Calu3 (cell line): Measurements from ENCODE around the gene TTPAL. TPM values are rescaled to one million over a fixed set of nuclear protein-coding genes. Genes with fewer than 3 reads are reported as not detected.

Source experiments
- BruUV-seq: library from RNA; stranded (reverse); fragments of 400-500 nt; replicated peaks from 2 replicates; lab custom pipeline; 2021; lab: Mats Ljungman, UMichigan
- CTCF ChIA-PET: fragments of 300-600 bp; sonication (Branson Sonifier 250); formaldehyde crosslinking; loops from one replicate; lab custom pipeline; 2022; ENCODE audit warnings: antibody characterized with exemption; lab: Charles Lee
- DNase-seq: peaks from one replicate; pipeline ENCODE4 v3.0.0; 2022
- H3K27ac Mint-ChIP-seq: one replicate; pipeline ENCODE4 v1.8.0; 2022; ENCODE audit warnings: mixed read lengths; ENCODE audit not compliant: unreplicated experiment
- H3K27me3 Mint-ChIP-seq: one replicate; pipeline ENCODE4 v1.8.0; 2022; ENCODE audit warnings: mixed read lengths; ENCODE audit not compliant: unreplicated experiment
- H3K36me3 Mint-ChIP-seq: one replicate; pipeline ENCODE4 v1.8.0; 2022; ENCODE audit warnings: mild to moderate bottlenecking, moderate library complexity, mixed read lengths; ENCODE audit not compliant: insufficient read depth, unreplicated experiment
- H3K4me1 Mint-ChIP-seq: one replicate; pipeline ENCODE4 v1.8.0; 2022; ENCODE audit warnings: mild to moderate bottlenecking, low read depth, mixed read lengths; ENCODE audit not compliant: unreplicated experiment
- H3K4me3 Mint-ChIP-seq: one replicate; pipeline ENCODE4 v1.8.0; 2022; ENCODE audit warnings: mild to moderate bottlenecking, low read depth, moderate library complexity, mixed read lengths; ENCODE audit not compliant: unreplicated experiment
- H3K9me3 Mint-ChIP-seq: one replicate; pipeline ENCODE4 v1.8.0; 2022; ENCODE audit warnings: low read depth, mixed read lengths; ENCODE audit not compliant: unreplicated experiment
- intact Hi-C: fragments of 100-400 bp; cut with micrococcal nuclease; formaldehyde crosslinking; loops from one replicate; pipeline ENCODE4 v1.10.0; 2022; ENCODE audit not compliant: unreplicated experiment
- total RNA-seq: library from RNA; stranded (reverse); gene quantifications from 2 replicates; pipeline ENCODE4 v1.2.3, GENCODE V29; 2022
- TF ChIP-seq, protein P1 (sequence below): fragments of 200-600 bp; IDR thresholded peaks from one replicate; pipeline ENCODE4 v1.8.0; 2022; ENCODE audit warnings: antibody characterized with exemption; ENCODE audit not compliant: unreplicated experiment

TTPAL gene
- total RNA-seq, 1 experiment from 2014 or later = 39.9 TPM

DNA sequence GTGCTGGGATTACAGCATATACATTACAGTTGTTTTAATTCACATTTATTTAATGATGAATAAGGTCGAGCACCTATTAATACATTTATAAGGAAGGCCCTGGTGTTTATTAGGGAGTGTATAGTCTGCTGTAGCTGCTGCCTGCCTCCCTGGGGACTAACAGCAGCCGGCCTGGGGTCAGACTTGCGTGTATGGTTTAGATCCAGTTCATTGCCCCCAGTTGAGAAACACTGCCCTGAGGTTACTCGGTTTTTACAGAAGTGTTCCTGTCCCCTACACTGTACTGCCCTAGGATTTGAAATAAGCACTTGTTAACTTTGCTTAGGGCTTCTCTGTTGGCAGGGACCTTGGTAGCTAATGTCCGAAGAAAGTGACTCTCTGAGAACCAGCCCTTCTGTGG lies 4.0 kb downstream of the TTPAL start:
- BruUV-seq = no TSS peak
- Mint-ChIP-seq H3K4me3 (no peak overlapping the region), H3K4me1 (peaks cover 24% of the 10 kb centered on the region), H3K9me3 (no peaks in the 10 kb centered on the region), H3K36me3 (peaks cover 59% of the 10 kb centered on the region), H3K27ac (no peak overlapping the region), H3K27me3 (no peaks in the 10 kb centered on the region)
- TF ChIP-seq, protein P1, sequence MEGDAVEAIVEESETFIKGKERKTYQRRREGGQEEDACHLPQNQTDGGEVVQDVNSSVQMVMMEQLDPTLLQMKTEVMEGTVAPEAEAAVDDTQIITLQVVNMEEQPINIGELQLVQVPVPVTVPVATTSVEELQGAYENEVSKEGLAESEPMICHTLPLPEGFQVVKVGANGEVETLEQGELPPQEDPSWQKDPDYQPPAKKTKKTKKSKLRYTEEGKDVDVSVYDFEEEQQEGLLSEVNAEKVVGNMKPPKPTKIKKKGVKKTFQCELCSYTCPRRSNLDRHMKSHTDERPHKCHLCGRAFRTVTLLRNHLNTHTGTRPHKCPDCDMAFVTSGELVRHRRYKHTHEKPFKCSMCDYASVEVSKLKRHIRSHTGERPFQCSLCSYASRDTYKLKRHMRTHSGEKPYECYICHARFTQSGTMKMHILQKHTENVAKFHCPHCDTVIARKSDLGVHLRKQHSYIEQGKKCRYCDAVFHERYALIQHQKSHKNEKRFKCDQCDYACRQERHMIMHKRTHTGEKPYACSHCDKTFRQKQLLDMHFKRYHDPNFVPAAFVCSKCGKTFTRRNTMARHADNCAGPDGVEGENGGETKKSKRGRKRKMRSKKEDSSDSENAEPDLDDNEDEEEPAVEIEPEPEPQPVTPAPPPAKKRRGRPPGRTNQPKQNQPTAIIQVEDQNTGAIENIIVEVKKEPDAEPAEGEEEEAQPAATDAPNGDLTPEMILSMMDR = no peak
- intact Hi-C loops = no loop called here
- no peak for DNase-seq
- CTCF ChIA-PET = no interaction called here

DNA sequence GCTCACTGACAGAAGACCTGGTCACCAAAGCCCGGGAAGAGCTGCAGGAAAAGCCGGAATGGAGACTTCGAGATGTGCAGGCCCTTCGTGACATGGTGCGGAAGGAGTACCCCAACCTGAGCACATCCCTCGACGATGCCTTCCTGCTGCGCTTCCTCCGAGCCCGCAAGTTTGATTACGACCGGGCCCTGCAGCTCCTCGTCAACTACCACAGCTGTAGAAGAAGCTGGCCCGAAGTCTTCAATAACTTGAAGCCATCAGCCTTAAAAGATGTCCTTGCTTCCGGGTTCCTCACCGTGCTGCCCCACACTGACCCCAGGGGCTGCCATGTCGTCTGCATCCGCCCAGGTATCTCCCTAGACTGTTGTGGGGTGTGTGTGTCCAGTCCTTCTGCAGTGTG lies 4.4 kb downstream of the TTPAL start:
- H3K27ac Mint-ChIP-seq = no peak overlapping the region
- H3K27me3 Mint-ChIP-seq = no peaks in the 10 kb centered on the region
- no TSS peak for BruUV-seq
- no peak overlapping the region for H3K4me3 Mint-ChIP-seq
- intact Hi-C loops = no loop called here
- TF ChIP-seq, protein P1 = no peak
- no peak for DNase-seq
- CTCF ChIA-PET = no interaction called here
- peaks cover 56% of the 10 kb centered on the region for H3K36me3 Mint-ChIP-seq
- H3K4me1 Mint-ChIP-seq = peaks cover 20% of the 10 kb centered on the region
- H3K9me3 Mint-ChIP-seq = no peaks in the 10 kb centered on the region

DNA sequence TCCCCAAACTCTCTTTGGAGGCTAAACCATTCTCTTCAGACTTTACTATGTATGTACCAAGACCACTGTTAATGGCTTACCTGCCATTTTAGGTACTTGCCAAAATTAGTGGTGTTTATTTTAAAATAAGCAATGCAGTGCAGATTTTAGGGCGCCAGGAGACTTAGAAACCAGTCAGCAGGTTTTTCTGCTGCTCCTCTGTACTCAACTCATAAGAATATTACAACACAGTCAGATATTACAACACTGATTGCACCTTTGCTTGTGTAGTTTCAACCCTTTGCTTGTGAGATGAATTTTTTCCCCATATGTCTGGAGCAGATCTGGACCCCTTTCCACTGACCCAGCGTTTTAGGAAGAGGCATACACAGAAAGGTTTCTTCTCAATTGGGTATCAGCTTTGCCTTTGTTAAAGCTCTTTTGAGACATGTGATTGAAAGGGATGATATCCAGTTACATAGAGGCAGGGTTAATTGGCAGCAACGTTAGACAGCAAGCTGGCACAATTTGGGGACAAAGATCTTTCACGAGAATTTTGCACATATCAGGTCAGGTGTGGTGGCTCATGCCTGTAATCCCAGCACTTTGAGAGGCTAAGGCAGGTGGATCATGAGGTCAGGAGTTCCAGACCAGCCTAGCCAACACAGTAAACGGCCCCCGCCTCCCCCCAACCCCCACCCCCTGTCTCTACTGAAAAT lies 6.2 kb downstream of the TTPAL start:
- TF ChIP-seq, protein P1 = no peak
- H3K27ac Mint-ChIP-seq = no peak overlapping the region
- CTCF ChIA-PET = interaction anchor here (0.5 kb wide), 1 partner anchor 48 kb away, joined by 4 read pairs; no protein-coding TSS in a partner anchor

DNA sequence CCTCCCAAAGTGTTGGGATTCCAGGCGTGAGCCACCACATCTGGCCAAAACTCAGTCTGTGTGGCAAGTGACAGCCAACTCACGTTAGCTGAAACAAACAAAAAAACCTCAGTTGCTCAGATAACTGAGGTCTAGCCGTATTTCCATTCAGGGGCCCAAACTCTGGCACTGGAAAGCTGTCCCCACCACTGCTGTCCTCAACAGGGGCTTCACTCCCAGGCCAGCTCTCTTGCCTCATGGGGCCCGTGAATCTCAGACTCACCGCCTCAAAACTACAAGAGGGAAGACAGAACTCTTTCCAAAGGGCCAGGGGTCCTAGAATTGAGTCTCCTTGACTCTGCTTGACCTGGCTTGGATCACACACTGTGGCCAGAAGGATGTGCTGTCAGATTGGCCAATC lies 7.4 kb downstream of the TTPAL start:
- peaks cover 53% of the 10 kb centered on the region for H3K36me3 Mint-ChIP-seq
- CTCF ChIA-PET = no interaction called here

More for the DNA sequence above, 6.2 kb downstream of the TTPAL start:
- Mint-ChIP-seq H3K4me1 (peaks cover 5% of the 10 kb centered on the region), H3K9me3 (no peaks in the 10 kb centered on the region), H3K36me3 (peaks cover 48% of the 10 kb centered on the region), H3K4me3 (no peak overlapping the region), H3K27me3 (no peaks in the 10 kb centered on the region)
- no TSS peak for BruUV-seq
- DNase-seq = no peak
- intact Hi-C loops = no loop called here

More for the DNA sequence above, 7.4 kb downstream of the TTPAL start:
- Mint-ChIP-seq H3K4me1 (no peaks in the 10 kb centered on the region), H3K9me3 (no peaks in the 10 kb centered on the region), H3K27me3 (no peaks in the 10 kb centered on the region), H3K27ac (no peak overlapping the region), H3K4me3 (no peak overlapping the region)
- no TSS peak for BruUV-seq
- TF ChIP-seq, protein P1 = no peak
- intact Hi-C loops = no loop called here
- no peak for DNase-seq
